Astrocyte (in vitro differentiated cells and primary cell): ENCODE measurements around the gene ZNF683.

Experiments used
- EZH2 ChIP-seq: IDR thresholded peaks from 2 replicates; pipeline ENCODE4 v1.6.1; 2012; ENCODE audit warnings: mild to moderate bottlenecking, low read length, inconsistent platforms; ENCODE audit not compliant: insufficient read depth
- TF ChIP-seq, protein P1 (sequence below): IDR thresholded peaks from 2 replicates; pipeline ENCODE4 v1.5.1; 2011; ENCODE audit warnings: low read depth, mild to moderate bottlenecking, inconsistent platforms, low read length, moderate library complexity; ENCODE audit not compliant: insufficient read depth

DNA sequence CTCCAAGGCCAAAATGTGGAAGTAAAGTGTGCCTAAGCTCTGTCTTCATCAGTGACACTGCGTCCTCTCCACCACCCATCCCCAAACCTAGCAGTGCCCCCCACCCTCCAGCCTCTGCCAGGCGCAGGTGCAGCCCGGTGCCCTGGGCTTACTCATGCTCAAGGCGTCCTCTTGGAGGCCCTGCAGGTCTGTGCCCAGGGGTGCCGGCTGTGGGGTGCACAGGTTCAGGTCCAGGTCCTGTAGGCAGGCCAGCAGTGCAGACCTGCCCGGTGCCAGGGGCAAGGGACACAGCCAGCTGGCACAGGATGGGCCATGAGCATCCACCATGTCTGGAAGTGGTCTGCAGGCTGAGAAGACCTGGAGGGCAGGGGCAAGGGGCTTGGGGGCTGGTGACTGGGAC is 5.1 kb downstream of the ZNF683 start:
- TF ChIP-seq, protein P1, sequence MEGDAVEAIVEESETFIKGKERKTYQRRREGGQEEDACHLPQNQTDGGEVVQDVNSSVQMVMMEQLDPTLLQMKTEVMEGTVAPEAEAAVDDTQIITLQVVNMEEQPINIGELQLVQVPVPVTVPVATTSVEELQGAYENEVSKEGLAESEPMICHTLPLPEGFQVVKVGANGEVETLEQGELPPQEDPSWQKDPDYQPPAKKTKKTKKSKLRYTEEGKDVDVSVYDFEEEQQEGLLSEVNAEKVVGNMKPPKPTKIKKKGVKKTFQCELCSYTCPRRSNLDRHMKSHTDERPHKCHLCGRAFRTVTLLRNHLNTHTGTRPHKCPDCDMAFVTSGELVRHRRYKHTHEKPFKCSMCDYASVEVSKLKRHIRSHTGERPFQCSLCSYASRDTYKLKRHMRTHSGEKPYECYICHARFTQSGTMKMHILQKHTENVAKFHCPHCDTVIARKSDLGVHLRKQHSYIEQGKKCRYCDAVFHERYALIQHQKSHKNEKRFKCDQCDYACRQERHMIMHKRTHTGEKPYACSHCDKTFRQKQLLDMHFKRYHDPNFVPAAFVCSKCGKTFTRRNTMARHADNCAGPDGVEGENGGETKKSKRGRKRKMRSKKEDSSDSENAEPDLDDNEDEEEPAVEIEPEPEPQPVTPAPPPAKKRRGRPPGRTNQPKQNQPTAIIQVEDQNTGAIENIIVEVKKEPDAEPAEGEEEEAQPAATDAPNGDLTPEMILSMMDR: no peak
- TF ChIP-seq EZH2: no peak
